GM18867 (cell line): Measurements from ENCODE around the gene KANK3.
A peak's percentile ranks its signal among the peaks of the same experiment; 100 is the strongest.
"Not testable (repeated sequence)": the region's sequence is repeated elsewhere in the genome, so short reads cannot be mapped to it uniquely, and the experiment has no call there.

ENCODE experiments used
- ATAC-seq: cut with Tn5 transposase; IDR thresholded peaks from one replicate; pipeline ENCODE4 v1.9.1; 2021; ENCODE audit warnings: mild to moderate bottlenecking, moderate library complexity; ENCODE audit not compliant: unreplicated experiment

KANK3 gene

DNA sequence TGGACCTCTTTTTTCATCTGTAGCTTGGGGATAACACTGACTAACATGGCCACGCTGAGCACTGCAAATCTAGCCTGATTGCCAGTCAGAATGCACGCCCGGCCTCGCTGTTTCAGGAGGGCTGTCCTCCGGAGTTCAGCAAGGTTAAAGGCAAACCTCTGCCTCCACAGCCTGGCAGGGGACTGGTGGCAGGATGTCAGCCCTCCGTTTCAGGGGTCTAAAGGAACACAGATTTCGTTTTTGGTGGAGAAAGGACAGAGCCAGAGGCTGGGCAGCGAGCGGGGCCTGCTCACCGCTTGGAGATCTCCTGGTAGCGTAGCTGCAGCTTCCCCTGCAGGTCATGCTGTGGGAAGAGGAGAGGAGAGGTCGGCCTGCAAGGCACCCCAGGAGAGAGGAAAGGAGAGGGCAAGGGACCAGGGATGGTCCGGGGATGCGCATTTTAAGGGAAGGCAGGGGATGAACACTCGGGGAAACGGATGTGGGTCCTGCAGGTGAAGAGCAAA lies 22.4 kb downstream of the KANK3 start:
- ATAC-seq, result peak; percentile 9

DNA sequence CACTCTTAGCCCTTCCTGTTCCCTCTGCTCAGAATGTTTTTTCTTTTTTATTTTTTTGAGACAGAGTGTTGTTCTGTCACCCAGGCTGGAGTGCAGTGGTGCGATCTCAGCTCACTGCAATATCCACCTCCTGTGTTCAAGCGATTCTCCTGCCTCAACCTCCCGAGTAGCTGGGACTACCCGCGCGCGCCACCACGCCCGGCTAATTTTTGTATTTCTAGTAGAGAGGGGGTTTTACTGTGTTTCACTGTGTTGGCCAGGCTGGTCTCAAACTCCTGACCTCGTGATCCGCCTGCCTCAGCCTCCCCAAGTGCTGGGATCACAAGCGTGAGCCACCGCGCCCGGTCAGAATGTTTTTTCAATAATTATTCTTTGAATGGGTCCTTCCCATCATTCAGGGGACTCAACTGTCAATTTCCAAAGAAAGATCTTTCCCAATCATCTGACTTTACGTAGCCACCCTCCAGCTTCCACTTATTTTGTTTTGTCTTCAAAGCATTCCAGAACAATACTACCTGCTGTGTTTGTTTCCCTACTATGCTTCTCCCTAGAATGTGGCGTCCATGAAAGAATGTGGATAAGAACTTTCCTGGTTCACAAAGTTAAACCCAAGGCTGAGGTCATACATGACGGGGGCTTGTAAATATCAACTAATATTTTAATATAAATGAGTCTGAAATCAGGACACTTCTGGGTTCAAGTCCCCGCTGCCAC lies 23.1 kb downstream of the KANK3 start:
- no peak for ATAC-seq

DNA sequence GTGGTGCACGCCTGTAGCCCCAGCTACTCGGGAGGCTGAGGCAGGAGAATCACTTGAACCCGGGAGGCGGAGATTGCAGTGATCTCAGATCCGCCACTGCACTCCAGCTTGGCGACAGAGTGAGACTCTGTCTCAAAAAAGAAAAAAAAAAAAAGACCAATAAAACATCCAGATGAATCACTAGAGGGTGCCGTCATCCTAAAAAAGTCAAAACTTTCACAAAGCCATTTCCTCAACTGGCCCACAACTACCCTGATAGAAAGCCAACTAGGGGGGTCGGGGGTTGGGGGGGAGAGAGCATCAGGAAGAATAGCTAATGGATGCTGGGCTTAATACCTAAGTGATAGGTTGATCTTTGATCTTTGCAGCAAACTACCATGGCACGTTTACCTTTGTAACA lies 24.2 kb downstream of the KANK3 start:
- ATAC-seq, result not testable (repeated sequence)

DNA sequence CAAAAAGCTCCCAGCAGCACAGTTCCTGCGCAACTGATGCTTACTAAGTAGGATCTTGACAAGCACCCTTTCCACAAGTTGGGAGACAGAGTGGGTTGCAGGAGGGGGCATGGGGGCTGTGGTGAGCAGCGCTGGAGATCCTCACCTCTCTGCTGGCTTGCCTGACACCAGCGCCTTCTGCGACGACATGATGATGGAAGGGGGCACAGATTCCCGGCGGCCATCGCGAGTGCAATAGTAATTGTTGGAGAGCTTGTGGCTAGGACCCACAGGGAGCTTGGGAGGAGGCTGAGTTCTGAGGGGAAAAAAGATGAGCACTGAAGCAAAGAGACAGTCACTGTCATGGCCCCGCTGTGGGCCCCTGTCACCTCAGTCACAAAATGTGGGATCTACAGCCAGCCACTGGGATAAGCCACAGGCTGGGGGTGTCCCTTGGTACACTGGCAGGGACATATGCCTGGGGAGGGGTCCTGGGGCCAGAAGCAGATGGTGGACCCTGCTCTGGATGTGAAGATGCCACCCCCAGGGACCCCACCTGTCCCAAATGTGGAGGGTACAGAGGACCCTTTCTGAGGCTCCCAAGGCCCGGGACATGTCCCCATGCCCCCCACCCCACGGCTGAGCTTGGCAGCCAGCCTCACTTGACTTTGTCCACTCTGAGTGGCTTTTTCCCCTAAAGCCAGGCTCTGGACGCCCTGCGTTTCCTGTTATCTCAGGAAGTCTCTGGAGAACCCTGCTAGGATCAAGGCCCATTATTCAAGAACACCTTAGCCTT lies 26.5 kb downstream of the KANK3 start:
- ATAC-seq, result no peak

DNA sequence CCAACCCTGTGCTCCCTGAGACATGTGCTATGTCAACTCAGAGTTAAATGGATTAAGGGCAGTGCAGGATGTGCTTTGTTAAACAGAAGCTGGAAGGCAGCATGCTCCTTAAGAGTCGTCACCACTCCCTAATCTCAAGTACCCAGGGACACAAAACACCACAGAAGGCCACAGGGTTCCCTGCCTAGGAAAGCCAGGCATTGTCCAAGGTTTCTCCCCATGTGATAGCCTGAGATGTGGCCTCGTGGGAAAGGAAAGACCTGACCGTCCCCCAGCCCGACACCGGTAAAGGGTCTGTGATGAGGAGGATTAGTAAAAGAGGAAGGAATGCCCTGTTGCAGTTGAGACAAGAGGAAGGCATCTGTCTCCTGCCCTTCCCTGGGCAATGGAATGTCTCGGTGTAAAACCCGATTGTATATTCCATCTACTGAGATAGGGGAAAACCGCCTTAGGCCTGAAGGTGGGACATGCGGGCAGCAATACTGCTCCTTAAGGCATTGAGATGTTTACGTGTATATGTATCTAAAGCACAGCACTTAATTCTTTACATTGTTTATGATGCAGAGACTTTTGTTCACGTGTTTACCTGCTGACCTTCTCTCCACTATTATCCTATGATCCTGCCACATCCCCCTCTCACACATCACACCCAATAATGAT lies 28.0 kb downstream of the KANK3 start:
- not testable (repeated sequence) for ATAC-seq

DNA sequence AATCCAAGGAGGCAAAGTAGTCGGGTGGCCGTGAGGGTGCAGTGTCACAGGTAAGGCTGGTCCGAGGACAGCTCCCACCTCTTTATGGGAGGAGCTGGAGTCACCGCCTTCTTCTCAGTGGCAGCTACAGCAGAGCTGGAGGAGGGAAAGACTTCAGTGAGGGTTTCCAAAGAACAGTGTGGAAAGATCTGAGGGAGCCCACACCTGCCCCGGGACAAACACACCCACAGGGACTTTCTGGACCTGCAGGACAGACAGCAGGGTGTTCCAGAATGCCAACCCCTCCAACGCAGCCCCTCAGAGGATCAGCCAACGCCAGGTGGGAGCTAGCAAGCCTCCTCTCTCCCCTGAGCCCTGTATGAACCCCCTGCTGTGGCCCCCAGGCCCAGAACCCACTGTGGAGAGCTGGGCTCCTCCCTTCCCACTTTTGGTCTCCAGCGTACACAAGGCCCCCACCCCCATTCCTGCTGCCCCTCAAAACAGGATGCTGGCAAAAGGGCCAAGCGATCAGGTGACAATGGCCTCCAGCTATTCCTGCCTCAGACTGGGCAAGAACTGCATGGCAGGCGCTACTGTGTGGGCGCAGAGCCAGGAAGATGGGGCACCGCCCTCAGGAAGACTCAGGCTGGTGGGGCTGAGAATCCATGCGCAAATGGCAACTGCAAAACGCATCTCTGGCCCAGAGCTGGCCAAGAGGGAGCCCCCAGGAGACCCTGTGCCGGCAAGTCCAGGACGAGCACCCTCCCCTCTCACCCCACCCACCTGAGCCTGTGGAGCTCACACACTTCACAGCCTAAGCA lies 31.4 kb downstream of the KANK3 start:
- ATAC-seq, result no peak

DNA sequence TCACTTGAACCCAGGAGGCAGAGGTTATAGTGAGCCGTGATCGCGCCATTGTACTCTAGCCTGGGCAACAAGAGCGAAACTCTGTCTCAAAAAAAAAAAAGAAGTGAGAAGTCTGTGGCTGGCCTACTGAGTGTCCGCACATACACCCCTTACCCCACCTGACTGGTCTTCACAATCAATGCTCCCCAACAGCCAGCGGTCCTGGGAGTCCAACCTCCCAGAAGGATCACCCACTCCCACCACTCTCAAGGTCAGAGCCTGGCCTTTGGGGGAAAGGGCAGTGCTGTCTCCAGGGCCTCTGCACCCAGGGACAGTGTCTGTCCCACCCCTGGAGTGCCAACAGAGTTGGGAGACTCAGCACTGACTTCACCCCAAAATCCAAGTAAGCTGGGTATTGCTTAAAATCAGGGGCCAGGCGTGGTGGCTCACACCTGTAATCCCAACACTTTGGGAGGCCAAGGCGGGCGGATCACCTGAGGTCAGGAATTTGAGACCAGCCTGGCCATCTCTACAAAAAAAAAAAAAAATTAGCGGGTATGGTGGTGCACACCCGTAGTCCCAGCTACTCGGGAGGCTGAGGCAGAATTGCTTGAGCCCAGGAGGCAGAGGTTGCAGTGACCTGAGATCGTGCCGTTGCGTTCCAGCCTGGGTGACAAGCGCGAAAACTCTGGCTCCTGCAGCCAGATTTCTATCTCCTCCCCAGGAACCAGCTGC lies 32.6 kb downstream of the KANK3 start:
- no peak for ATAC-seq

DNA sequence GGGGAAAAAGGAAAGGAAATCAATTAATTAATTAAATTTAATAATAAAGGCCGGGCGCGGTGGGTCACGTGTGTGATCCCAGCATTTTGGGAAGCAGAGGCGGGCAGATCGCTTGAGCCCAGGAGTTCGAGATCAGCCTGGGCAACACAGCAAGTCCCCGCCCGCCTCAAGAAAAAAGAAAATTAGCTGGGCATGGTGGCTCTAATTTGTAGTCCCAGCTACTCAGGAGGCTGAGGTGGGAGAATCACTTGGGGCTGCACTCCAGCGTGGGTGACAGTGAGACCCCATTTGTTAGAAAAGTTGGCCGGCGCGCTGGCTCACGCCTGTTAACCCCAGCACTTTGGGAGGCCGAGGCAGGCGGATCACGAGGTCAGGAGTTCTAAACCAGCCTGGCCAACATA lies 34.2 kb downstream of the KANK3 start:
- no peak for ATAC-seq

DNA sequence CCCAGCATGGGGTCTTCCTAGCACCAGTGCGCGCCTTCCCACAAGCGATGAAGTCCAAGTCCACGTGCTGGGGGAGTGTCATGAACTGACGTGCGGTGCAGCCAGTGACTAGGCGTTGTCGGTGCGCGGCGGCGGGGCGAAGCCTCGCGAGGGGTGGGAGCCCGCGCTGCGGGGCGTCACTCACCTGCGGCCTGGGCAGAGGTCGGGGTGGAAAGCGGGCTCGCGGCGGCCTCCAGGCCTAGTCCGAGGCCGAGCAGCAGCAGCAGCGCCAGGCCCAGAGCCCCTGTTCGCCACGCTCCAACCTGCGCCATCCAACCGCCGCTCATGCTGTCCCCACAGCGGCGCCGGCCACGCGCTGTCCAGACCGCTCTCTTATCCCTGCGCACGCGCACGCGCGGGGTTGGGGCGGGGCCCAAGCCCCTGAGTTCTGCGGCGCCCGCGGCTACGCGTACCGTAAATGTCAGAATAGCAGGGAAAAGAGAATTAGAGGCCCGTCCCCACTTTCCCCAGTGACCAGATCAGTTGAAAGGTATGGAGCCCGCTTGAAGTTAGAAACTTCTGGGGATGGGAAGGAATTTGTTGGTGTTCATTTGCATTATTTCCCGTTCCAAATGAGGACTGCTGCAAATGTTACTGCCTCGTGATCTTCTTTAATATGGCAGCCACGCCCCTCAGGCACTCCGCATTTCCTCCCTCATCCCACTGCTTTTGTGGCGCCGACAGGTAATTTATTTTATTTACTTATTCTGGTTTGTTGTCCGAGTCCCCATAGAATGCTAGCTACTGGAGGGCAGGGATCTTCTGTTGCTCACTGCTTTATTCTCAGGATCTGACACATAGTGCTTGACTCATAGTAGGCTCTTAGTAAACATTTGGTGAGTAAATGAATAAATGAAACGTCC lies 34.8 kb downstream of the KANK3 start, which contains the start of gene CD320:
CD320 (minus strand) TSS at position 394 of the 902 bp plus-strand sequence; CDS start at position 326, 68 bp downstream.
- peak; percentile 82 for ATAC-seq

DNA sequence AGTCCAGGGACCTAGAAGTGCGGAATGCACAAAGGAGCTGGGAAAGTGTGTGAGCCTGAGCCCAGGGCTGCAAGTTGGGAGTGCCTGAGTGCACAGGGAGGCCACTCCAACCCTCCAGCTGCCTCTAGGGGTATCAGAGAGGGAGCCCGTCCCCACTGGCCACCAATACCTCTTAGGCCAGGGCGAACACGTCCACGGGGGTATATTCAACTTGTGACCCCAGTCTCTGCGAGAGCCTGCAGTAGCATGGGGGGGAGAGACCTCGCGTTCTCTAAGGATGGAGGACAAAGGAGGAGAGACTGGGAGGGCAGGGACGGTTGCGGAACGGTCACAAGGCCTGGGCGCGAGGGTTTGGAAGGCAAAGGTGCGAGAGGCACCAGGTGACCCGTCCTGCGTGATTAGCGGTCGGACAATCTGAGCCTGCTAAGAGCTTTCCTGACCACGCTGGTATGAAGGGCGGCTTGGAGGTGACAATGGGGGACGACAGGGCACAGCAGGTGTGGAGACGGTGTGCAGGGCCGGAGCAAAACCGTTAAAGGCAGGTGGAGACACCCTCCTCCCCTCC lies 35.6 kb downstream of the KANK3 start:
- no peak for ATAC-seq

DNA sequence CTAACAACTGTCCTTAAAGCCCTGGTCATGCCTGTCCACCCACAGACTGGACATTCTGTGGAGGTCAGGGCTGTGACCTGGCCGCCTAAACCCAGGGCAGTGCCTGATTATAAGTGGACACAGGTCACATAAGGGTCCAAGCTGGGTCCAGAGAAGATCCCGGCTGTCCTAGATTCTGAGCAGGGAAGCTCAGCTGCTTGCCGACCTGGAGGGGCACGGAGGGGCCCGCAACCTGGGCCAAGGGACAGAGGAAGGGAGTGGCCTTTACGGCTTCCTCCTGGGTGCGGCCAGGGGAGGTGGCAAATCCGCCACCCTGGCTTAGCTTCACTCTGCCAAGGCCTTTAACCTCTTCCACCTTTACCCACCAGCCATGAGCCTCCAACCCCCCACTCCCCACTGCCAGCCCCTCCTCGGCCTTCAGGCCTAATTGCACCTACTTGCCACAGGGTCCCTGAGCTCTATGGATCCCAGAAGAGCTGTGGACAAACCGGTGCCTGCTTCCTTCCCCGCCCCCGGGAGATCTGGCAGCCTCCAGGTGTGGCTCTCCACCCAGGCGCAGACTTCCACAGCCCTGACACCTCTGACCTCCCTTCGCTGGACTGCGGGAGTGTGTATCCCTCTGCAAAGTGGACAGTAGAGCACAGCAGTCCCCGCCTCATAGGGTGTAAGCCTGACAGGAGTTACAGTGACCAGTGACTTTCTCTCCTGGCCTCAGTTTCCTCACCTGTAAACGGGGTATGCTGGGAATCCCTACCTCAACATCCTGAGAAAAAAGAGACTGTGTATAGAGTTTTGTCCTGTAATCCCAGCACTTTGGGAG lies 36.6 kb downstream of the KANK3 start:
- no peak for ATAC-seq

DNA sequence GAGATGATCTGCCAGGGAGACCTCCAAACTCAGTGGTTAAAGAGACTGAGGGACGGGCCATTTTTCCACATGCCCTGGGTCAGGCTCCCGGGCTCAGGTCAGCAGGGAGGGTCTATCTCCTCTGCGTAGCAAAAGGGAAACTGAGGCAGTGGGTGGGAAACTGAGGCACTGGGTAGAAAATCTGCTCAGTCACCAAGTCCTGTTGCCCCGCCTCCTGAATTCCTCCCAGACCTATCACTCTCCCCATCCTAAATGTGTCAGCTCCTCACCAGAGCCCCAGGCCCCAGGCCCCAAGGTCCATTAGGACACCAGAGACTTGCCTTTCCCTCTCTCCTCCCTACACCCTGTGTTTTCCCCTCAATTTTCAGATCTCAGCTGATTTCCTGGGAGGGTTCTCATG lies 37.3 kb downstream of the KANK3 start:
- no peak for ATAC-seq

DNA sequence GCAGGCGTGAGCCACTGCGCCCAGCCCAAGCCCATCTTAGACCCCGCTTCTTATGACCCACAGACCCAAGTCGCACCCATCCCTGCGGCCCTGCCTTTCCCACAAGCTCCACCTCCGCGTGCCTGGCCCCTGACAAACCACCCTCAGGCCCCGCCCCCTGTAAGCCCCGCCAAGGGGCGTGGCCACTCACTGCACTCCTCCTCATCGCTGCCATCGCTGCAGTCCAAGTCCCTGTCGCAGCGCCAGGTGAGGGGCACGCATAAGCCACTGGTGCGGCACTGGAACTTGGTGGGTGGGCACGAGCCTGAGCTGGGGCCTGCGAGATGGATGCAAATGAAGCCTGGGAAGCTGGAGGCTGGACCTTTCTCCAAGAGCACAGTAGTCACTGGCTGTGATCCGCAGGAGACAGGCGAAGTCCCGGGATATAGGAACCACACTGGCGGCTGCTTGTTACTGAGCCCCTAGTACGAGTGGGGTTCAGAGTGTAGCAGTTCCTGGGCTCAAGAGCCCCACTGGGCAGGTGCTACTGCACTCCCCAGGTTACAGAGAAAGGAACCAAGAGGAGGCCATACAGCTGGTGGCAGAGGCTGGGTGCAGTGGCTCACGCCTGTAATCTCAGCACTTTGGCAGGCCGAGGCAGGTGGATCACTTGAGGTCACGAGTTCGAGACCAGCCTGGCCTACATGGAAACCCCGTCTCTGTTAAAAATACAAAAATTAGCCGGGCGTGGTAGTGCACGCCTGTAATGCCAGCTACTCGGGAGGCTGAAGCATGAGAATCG lies 38.0 kb downstream of the KANK3 start:
- no peak for ATAC-seq

DNA sequence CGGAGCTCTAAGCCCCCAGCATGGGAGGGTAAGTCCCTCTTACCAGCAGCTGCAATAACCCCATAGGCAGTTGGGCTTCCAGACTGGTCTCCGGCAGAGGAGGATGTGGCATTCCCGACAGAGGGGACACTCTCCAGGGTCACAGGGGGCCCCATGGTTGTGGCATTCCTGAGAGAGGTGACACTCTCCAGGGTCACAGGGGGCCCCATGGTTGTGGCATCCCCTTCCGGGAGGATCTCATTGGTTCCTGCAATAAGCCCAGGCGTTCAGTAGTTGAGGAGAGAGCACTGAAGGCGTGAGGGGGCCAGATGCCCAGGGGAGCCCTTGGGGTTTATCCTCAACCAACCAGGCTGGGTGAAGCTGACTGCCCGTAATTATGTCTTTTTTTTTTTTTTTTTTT lies 40.3 kb downstream of the KANK3 start:
- no peak for ATAC-seq

DNA sequence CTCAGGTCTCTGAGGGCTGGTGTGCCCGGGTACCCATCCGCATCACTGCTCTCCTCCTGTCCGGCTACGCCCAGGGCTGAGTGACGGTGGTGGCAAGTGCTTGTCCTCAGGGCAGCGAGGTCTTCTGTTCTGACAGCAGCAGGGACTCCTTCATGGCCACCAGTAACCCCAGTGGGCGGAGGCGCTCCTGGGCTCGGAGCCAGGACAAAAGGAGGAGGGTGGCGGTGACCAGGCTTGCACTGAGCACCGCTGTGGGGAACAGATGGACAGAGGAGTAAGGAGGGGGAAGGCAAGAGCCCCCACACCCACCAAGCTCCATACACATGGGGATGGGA lies 40.7 kb downstream of the KANK3 start:
- ATAC-seq, result no peak

DNA sequence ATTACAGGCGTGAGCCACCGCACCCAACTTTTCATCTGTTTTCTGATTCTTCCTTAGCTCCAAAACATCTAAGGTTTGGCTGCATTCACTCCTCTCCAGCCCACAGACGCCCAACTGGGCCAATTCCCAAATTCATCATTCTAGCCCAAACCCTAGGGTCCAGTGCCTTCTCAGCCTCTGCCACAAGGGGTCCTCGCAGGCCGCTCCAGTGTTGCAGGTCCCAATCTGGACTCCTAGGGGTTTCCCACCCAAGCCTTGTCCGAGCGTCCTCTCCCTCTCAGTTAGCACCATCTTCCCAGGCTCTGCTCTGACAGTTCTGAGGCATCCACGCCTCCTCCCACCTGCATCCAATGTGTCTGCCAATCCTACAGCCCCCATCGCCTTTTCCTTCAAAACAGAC lies 51.7 kb downstream of the KANK3 start:
- not testable (repeated sequence) for ATAC-seq

DNA sequence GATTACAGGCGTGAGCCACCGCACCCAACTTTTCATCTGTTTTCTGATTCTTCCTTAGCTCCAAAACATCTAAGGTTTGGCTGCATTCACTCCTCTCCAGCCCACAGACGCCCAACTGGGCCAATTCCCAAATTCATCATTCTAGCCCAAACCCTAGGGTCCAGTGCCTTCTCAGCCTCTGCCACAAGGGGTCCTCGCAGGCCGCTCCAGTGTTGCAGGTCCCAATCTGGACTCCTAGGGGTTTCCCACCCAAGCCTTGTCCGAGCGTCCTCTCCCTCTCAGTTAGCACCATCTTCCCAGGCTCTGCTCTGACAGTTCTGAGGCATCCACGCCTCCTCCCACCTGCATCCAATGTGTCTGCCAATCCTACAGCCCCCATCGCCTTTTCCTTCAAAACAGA lies 66.6 kb downstream of the KANK3 start:
- ATAC-seq, result not testable (repeated sequence)
